Progenitor cell of endocrine pancreas (in vitro differentiated cells): ENCODE results near the gene PNP. TPM values are rescaled to one million over a fixed set of nuclear protein-coding genes. Genes with fewer than 3 reads are reported as not detected.

Experiments used
- DNase-seq: peaks from one replicate; pipeline ENCODE4 v3.0.0; 2021; ENCODE audit warnings: low spot score; ENCODE audit not compliant: unreplicated experiment
- H3K27ac Mint-ChIP-seq: 2 replicates; pipeline ENCODE4 v1.8.0; 2021; ENCODE audit warnings: mild to moderate bottlenecking, moderate library complexity, mixed read lengths
- H3K27me3 Mint-ChIP-seq: 2 replicates; pipeline ENCODE4 v1.8.0; 2021; ENCODE audit warnings: mixed read lengths
- H3K36me3 Mint-ChIP-seq: 2 replicates; pipeline ENCODE4 v1.8.0; 2022; ENCODE audit warnings: mixed read lengths; ENCODE audit not compliant: insufficient read depth
- H3K4me1 Mint-ChIP-seq: 2 replicates; pipeline ENCODE4 v1.8.0; 2021; ENCODE audit warnings: low read depth, mixed read lengths
- H3K4me3 Mint-ChIP-seq: 2 replicates; pipeline ENCODE4 v1.8.0; 2021; ENCODE audit warnings: low read depth, mild to moderate bottlenecking, moderate library complexity, mixed read lengths
- H3K9me3 Mint-ChIP-seq: 2 replicates; pipeline ENCODE4 v1.8.0; 2021; ENCODE audit warnings: low read depth, mixed read lengths
- total RNA-seq: library from RNA; stranded (reverse); gene quantifications from 2 replicates; pipeline ENCODE4 v1.2.1, GENCODE V29; 2021
- TF ChIP-seq, protein P1 (sequence below): fragments of 200-600 bp; sonication (generic); IDR thresholded peaks from one replicate; pipeline ENCODE4 v1.5.0; 2021; ENCODE audit warnings: antibody characterized with exemption, mild to moderate bottlenecking; ENCODE audit not compliant: unreplicated experiment

PNP gene
- total RNA-seq, 1 donor from 2014 or later: 48.9 TPM

DNA sequence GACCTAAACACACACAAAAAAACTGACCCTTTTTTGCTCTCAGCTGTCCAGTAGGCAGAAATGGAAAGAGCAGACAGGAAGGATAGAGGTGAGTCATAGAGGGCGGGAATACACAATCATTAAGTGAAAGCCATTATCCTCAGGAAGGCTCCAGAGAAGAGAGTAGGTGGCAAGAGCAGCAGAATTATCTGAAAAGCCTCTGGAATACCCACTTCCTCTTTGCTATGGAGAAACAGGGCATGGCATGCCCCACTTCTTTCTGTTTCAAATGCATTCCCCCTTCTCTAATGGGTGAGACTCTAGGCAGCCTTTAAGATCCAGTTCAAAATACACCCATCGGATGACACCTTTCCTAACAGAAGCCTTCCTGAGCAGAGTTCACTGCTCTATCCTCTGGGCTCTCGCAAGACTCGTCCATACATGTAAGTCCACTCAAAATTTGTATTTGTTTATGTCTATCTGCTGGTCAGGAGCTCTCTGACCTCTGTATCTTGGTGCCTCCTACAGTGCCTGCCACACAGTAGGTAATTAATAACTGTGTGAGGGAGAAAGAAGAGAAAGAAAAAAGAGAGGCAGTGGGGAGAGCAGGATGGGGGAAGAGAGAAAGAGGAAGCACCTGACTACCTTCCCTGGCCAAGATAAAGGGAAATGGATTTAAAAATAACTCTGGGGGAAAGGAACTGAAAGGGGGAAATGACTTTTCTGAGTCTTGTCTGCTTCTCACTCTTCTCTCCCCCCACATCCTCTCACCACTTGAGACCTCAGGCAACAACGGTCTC is 41.8 kb upstream of the PNP start:
- TF ChIP-seq, protein P1, sequence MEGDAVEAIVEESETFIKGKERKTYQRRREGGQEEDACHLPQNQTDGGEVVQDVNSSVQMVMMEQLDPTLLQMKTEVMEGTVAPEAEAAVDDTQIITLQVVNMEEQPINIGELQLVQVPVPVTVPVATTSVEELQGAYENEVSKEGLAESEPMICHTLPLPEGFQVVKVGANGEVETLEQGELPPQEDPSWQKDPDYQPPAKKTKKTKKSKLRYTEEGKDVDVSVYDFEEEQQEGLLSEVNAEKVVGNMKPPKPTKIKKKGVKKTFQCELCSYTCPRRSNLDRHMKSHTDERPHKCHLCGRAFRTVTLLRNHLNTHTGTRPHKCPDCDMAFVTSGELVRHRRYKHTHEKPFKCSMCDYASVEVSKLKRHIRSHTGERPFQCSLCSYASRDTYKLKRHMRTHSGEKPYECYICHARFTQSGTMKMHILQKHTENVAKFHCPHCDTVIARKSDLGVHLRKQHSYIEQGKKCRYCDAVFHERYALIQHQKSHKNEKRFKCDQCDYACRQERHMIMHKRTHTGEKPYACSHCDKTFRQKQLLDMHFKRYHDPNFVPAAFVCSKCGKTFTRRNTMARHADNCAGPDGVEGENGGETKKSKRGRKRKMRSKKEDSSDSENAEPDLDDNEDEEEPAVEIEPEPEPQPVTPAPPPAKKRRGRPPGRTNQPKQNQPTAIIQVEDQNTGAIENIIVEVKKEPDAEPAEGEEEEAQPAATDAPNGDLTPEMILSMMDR: no peak
- H3K27ac Mint-ChIP-seq: no peak overlapping the region
- no peaks in the 10 kb centered on the region for H3K27me3 Mint-ChIP-seq
- H3K4me1 Mint-ChIP-seq: peaks cover 3% of the 10 kb centered on the region
- H3K9me3 Mint-ChIP-seq: no peaks in the 10 kb centered on the region
- no peaks in the 10 kb centered on the region for H3K36me3 Mint-ChIP-seq
- no peak overlapping the region for H3K4me3 Mint-ChIP-seq
- DNase-seq: no peak

DNA sequence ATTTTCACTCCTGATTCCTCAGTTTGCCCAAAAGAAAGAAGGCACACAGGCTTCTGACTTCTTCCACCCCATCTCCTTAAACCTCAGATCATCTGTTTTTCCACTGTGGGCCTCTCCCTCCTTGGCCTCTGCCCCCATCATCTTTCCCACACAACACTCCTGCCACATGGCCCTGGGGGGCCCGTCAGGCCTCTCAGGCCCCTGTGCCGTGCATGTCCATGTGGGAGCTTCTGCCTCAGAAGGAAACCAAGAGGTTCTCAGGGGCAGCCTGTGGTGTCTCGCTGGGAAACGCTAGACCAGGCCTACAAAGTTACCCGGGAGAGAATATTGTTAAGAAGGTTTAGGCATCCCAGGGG is 41.2 kb upstream of the PNP start:
- TF ChIP-seq, protein P1: no peak
- no peak for DNase-seq
- Mint-ChIP-seq H3K36me3 (no peaks in the 10 kb centered on the region), H3K4me1 (peaks cover 3% of the 10 kb centered on the region), H3K27ac (no peak overlapping the region), H3K9me3 (no peaks in the 10 kb centered on the region), H3K4me3 (no peak overlapping the region), H3K27me3 (no peaks in the 10 kb centered on the region)

DNA sequence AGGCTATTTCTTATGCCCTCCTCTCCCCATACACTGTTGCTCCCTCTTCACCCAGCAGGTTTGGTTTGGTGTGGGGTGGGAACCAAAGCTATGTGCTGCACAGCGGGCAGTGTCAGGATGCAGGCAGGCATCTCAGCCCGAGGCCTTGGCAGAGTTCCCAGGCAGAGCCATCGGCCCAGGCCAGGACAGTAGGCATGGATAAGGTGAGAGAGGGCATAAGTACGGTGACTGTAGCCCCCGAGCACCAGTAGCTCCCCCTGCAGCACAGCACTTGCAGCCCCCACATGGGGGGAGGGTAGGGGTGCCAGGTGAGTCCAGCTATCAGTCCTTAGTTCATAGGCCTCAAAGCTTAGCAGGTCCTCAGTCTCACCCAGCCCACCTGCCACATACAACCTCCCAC is 40.4 kb upstream of the PNP start:
- TF ChIP-seq, protein P1: no peak
- Mint-ChIP-seq H3K4me3 (no peak overlapping the region), H3K36me3 (no peaks in the 10 kb centered on the region), H3K9me3 (no peaks in the 10 kb centered on the region), H3K27me3 (peaks cover 2% of the 10 kb centered on the region), H3K27ac (no peak overlapping the region), H3K4me1 (peaks cover 3% of the 10 kb centered on the region)
- no peak for DNase-seq

DNA sequence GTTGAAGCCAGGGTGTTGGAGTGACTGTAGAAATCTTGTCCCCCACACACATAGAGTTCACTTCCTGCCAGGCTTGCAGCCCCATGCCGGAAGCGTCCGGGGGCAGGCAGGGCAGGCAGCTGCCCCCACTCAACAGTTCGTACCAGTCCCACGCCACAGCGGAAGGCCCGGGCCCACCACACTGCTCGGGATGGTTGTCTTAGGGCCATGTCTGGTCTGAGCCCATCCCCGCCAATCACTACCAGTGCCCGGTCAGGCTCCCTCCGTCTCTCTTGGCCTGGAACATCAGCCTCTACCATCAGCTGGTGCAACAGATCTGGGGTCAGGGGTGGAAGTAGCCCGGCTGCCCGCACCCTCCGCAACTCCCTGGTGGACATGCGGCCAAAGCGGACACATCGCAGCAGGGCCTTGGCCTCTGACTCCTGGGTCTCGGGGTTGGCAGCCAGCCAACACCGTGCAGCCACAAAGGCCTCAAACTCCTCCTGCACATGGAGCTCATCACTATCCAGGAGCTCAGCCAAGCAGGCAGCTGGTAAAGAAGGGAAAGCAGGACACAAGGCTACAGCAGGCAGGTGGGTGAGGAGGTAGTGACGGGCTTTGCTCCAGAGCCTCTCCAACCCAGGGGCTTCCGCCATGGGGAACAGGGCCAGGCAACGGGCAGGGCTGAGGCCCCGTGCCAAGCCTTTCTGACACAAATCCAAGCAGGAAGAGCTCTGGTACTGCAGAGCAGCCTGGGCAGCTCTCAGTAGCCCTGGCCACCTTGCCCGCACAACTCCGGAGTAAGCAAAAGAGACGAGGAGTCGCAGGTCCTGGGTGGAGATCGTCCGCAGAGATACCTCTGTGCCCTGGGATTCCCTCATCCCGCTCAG is 39.2 kb upstream of the PNP start:
- DNase-seq: no peak
- Mint-ChIP-seq H3K36me3 (no peaks in the 10 kb centered on the region), H3K27me3 (peaks cover 3% of the 10 kb centered on the region), H3K4me3 (no peak overlapping the region), H3K4me1 (peaks cover 1% of the 10 kb centered on the region), H3K9me3 (no peaks in the 10 kb centered on the region), H3K27ac (no peak overlapping the region)
- TF ChIP-seq, protein P1: no peak

DNA sequence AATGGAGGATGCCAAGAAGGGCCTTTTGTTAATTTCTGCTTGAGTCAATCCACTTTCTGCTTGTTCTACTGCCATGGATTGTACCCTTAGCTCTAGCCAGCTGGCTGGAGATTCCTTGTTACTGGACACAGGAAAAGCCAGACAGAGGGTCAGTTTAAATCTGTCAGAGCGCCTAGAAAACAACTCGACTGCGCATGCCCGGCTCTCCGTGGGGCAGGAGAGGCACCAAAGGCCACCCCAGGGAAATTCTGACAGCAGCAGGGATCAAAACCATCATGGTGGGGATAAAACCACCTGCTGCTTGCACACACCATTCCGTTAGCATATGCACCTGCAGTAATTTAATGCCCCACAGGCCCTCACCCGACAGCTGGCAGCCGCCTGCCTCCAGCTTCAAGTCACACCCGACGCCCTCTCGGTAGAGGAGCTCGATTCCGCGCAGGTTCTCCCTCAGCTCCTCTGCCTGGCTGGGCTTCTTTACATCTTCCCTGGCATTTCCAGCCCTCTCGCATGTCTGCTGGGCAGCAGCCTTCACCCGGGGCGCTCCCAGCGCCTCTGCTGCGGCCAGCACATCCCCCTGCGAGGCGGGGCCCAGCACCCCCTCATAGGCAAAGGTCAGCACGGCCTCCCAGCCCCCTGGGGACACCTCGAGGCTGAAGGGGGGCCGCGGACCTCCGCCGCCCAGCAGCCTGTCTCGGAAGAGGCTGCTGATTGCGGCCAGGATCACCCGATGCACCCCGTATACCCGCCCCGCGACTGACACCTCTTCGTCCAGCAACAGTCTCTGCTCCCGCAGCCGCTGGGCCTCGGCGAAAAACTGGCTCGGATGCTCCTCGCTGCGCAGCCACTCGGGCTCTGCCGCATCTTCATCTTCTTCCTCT is 34.3 kb upstream of the PNP start:
- Mint-ChIP-seq H3K4me3 (no peak overlapping the region), H3K9me3 (no peaks in the 10 kb centered on the region), H3K4me1 (no peaks in the 10 kb centered on the region), H3K27ac (no peak overlapping the region), H3K36me3 (no peaks in the 10 kb centered on the region), H3K27me3 (peaks cover 15% of the 10 kb centered on the region)
- TF ChIP-seq, protein P1: no peak
- no peak for DNase-seq
